Embryonic facial prominence (tissue), 1 donor: ENCODE measurements around the gene MCOLN1.

Source experiments
- DNase-seq: peaks from one replicate; pipeline ENCODE4 v3.0.0-alpha.2; 2016; ENCODE audit errors: extremely low spot score

The MCOLN1 gene

DNA sequence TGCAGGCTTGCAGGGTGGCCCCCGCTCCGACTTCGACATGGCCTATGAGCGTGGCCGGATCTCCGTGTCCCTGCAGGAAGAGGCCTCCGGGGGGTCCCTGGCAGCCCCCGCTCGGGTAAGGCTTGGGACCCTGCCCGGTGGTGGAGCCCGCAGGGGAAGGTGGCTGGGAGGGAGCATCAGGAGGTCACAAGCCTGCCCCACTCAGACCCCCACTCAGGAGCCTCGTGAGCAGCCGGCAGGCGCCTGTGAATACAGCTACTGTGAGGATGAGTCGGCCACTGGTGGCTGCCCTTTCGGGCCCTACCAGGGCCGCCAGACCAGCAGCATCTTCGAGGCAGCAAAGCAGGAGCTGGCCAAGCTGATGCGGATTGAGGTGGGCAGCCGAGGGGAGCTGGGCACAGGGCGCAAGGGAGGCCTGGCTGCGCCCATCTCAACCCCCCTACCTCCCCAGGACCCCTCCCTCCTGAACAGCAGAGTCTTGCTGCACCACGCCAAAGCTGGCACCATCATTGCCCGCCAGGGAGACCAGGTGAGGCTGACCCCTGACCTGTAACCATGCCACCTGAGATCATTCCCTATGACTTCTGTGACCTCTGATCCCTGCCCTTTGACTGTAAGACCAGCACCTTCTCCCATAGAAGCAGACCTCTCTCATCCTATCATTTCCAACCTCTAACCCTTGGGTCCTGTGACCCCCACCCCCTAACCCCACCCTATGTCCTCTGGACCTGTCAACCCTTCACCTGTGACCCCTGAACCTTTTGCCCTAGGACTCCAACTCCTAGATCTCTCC is 20.3 kb downstream of the MCOLN1 start:
- DNase-seq, result no peak

DNA sequence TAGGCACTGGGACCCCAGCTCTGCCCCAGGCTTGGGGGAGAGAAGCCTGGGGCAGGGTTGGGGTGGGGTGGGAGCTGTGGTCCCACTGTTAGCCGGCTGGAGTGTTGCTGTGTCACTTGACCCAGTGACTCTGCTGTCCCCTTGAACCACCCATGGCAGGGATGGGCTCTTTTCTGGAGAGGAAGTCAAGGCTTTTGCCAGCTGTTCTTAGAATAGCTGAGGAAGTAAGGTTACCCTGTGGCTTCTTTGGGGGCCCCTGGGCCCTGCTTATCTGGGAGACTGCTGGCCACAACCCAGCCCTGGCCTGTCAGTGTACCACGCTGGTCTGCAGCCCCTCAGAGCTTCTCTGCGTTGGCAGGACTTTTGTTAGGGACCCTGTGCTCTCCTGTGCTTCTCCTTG is 22.2 kb downstream of the MCOLN1 start:
- DNase-seq, result no peak

DNA sequence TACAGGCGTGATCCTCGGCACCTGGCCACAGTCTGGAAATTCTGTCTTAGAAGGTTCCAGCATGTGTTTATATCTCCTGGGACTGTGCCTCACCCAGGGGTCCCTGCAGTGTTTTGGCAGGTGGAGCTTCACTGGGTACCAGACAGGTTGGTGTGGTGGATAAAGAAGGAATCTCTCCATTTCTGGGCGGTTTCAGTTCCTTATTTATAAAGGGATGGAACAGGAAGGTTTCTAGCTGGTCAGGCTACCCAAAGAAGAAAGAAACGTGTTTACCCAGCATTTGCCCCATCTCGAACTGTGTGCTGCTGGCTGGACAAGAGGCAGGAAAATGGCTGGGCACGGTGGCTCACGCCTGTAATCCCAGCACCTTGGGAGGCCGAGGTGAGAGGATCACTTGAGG is 22.9 kb downstream of the MCOLN1 start:
- no peak for DNase-seq

DNA sequence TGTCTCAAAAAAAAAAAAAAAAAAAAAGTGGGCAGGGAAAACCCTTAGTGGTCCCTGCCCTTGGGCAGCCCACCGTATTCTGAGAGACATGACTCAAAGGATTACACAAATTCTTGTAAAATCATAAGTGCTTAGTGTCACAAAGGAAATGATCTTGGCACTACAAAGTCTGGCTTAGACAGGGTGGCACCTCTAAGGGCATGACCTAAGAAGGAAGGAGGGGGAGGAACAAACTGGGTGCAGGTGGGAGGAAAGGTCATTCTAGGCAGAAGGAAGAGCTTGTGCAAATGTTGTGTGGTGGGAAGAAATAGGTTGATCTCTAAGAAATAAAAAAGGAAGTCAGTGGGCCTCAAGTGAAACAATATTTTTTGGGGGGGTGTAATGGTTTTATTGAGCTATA is 23.5 kb downstream of the MCOLN1 start:
- DNase-seq, result no peak

DNA sequence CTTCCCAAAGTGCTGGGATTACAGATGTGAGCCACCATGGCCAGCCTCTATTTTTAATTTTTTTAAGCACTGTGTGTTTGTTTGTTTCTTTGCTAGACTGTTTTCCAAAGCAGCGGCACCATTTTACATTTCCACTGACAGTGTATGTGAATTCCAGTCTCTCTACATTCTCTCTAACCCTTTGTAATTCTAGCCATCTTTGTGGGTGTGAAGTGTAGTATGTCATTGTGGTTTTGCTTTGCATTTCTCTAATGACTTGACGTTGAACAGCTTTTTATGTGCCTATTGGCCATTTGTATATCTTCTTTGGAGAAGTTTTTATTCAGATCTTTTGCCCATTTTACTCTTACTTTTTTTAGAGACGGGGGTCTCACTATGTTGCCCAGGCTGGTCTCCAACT is 24.7 kb downstream of the MCOLN1 start:
- DNase-seq, result no peak

DNA sequence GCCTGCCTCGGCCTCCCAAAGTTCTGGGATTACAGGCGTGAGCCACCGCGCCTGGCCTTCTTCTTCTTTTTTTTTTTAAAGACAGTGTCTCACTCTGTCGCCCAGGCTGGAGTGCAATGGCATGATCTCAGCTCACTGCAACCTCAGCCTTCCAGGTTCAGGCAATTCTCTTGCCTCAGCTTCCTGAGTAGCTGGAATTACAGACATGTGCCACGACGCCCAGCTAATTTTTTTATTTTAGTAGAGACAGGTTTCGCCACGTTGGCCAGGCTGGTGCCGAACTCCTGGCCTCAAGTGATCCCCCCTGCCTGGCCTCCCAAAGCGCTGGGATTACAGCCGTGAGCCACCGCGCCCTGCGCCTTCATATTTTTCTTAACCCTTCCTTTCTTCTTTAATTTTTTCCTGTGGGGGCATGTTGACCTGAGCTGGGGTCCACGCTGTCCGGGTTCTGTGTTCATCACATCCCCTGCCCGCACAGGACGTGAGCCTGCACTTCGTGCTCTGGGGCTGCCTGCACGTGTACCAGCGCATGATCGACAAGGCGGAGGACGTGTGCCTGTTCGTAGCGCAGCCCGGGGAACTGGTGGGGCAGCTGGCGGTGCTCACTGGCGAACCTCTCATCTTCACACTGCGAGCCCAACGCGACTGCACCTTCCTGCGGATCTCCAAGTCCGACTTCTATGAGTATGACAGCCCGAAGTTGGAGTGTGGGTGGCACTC is 27.2 kb downstream of the MCOLN1 start:
- DNase-seq, result no peak

DNA sequence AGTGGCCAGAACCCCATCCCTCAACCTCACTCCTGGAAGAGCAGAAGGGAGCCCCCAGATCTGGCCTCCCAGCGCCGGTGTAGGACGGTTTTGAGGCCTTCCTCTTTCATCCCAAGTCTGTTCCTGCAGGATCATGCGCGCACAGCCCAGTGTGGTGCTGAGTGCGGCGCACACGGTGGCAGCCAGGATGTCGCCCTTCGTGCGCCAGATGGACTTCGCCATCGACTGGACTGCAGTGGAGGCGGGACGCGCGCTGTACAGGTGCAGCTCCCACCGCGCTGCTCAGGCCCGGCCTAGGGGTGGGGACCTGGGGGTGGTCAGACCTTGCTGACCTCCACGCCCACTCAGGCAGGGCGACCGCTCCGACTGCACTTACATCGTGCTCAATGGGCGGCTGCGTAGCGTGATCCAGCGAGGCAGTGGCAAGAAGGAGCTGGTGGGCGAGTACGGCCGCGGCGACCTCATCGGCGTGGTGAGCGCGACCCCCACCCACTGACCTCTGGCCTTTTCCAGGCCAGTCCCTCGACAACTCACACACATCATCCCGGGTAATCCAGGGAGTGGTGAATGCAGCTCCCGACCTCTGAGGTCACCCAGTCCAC is 27.8 kb downstream of the MCOLN1 start:
- no peak for DNase-seq

DNA sequence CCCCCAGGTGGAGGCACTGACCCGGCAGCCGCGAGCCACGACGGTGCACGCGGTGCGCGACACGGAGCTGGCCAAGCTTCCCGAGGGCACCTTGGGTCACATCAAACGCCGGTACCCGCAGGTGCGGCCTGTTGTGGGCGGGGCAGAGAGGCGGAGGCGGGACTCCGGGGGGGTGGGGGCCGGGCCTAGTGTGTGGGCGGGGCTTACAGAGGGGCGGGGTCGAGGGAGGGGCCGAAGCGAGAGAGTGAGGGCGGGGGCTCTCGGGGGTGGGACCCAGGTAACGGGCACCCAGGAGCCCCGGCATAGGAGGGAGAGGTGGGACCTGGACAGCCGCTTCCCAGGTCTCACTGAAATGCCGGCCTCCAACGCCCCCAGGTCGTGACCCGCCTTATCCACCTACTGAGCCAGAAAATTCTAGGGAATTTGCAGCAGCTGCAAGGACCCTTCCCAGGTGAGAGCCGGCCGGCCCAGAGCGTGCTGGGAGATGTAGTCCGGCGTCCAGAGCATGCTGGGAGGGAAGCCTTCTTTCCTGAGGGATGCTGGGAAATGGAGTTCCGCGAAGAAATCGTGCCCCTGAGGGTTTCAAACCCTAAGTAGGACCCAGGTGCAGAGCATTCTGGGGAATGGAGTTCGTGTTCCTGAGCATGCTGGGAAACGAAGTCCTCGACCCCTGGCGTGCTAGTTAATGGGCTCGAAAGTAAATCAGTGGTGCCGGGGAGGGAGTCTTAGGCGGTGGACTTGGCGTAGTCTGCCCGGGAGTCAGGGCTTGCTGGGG is 28.8 kb downstream of the MCOLN1 start:
- peak; percentile 89 for DNase-seq

DNA sequence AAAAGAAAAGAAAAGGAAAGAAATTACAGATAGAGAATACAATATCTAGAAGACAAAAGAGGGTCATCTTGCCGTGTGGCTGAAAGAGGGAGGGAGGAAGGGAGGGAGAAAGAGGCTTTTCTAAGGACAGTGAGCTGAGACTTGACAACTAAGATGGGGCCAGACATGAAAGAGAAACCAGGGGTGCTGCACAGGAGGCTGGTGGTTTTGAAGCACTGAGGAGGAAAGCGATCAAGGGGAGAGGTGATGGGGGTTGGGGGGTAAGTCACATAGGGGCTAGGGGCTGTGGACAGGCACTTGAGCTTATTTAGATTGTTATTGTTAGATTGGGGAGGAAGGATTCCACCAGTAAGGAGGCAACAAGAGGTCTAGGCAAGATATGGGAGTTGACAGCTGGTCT is 30.4 kb downstream of the MCOLN1 start:
- DNase-seq, result no peak

DNA sequence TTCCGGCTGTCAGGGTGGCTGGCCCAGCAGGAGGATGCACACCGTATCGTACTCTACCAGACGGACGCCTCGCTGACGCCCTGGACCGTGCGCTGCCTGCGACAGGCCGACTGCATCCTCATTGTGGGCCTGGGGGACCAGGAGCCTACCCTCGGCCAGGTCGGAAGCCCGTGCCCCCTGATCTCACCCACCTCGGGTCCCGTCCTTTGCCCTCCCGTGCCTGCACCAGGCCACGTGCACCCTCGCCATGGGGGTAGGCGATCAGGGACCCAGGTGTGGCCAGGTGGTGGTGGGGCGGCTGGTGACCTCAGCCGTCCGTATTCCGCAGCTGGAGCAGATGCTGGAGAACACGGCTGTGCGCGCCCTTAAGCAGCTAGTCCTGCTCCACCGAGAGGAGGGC is 32.1 kb downstream of the MCOLN1 start:
- no peak for DNase-seq

DNA sequence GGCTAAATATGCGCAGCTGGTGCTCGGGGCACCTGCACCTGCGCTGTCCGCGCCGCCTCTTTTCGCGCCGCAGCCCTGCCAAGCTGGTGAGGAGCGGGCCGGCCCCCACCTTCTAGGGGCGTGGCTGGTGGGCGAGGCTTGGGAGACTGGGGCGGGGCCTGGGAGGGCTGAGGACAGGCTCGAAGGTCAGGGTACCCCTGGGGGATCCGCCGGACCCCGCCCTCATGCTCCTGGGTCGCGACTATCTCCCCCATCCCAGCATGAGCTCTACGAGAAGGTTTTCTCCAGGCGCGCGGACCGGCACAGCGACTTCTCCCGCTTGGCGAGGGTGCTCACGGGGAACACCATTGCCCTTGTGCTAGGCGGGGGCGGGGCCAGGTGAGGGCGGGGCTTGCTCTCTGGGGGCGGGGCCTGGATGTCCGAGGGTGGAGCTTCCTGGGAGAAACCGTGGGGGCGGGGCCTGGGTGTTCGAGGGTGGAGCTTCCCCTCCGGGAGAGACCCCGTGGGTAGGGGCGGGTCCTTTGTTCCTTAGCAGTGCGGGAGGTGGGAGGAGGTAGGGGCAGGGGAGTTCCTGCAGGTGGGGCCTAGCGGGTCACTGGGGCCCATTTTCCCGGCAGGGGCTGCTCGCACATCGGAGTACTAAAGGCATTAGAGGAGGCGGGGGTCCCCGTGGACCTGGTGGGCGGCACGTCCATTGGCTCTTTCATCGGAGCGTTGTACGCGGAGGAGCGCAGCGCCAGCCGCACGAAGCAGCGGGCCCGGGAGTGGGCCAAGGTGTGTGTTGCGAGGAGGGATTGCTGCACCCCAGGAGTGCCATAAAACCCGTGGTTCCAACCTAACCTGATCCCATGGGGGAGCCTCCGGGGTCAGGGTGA is 32.8 kb downstream of the MCOLN1 start:
- DNase-seq, result no peak

DNA sequence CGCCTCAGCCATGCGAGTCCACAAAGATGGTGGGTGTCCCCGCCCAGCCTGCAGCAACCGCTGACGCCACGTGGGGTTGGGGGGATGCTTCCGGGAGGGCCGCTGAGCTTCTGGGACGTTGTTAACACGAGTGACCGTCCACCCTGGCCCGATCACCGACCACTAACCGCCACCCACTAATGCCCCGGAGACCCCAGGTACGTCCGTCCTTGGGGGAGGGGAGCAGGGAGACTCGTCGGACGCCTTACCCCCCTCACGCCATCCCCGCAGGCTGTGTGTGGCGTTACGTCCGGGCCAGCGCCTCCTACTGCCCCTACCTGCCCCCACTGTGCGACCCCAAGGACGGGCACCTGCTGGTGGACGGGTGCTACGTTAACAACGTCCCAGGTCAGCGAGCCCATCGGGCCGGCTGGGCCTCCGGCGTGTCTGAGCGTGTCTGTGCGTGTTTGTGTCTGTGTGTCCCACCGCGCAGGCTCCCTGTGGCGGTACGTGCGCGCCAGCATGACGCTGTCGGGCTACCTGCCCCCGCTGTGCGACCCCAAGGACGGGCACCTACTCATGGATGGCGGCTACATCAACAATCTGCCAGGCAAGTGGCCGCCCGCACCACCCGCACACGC is 34.4 kb downstream of the MCOLN1 start:
- no peak for DNase-seq

DNA sequence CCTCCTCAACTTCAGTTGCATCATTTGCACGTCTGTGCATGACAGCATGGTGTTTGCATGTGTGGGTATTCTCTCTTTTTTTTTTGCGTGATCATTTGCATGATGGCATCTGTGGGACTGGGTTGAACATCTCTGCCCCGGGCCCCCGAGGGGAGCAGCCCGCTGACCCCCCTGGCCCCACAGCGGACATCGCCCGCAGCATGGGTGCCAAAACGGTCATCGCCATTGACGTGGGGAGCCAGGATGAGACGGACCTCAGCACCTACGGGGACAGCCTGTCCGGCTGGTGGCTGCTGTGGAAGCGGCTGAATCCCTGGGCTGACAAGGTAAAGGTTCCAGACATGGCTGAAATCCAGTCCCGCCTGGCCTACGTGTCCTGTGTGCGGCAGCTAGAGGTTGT is 36.2 kb downstream of the MCOLN1 start:
- no peak for DNase-seq

DNA sequence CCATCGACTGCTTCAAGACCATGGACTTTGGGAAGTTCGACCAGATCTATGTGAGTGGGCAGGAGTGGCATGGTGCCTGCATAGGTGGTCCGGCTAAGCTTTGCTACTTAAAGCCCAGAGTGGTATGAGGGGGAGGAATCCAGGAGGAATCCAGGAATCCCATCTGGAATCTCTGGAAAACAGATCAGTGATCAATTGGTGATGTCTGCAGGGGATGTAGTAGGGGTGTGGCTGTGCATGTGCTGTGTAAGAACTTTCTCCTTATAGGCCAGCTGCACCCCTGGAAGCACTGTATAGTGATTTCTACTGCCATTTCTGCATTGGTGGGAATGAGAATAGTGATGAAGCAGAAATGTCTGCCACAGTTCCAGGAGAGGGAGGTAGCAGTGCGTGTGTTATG is 36.7 kb downstream of the MCOLN1 start:
- DNase-seq, result no peak

DNA sequence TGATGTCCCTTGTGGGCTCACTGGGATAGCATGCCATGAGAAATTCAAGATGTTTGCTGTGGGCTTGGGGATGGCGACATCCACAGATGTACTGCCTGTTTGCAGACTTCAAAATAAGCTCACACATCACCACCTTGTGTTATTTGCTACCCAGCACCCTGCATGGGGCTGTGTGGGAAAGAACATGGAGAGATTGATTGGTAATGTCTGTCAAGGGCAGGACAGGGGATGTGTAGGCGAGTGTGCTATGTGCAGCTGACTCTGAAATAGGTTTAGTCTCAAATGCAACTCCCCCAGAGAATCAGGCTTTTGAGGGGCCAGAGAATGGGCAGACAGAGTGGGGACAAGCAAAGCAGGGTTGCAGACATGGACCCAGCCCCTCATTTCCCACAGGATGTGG is 37.8 kb downstream of the MCOLN1 start:
- no peak for DNase-seq

DNA sequence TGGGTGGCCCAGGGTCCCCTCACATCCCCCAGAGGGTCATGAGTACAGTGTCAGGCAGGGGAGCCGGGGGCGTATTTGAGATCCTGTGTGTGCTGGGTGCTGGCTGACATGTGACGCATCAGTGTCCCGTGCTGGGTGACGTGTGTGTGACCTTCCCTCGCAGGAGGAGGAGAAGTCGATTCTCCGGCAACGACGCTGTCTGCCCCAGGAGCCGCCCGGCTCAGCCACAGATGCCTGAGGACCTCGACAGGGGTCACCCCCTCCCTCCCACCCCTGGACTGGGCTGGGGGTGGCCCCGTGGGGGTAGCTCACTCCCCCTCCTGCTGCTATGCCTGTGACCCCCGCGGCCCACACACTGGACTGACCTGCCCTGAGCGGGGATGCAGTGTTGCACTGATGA is 38.9 kb downstream of the MCOLN1 start:
- DNase-seq, result no peak

DNA sequence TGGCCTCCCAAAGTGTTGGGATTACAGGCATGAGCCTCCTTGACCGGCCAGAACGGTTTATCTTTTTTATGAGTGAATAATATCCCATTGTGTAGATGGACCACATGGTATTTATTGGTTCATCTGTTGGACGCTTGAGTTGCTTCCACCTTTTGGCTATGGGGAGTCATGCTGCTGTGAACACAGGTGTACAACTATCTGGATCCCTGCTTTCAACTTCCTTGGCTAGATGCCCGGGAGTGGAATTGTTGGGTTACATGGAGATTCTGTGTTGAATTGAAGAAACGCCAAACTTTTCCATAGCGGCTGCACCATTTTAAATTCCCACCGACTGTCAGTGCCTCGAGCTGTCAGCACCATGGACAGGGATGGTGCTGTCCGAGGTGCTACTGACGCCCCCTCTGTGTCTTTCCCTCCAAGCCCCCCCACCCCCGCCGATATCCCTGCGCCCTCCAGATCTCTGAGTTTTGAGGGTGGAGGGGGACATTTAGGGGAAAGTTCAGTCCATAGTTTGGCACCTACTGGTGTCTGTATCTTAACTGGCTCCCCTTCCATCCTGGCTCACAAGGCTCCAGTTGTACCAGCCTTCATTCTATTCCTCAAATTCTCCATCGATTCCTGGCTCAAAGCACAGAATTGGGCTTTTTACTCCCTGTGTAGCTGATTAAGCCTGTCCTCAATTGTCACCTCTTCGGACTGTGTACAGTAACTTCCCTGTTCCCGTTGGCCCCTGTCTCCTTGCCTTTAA is 40.4 kb downstream of the MCOLN1 start:
- DNase-seq, result no peak

DNA sequence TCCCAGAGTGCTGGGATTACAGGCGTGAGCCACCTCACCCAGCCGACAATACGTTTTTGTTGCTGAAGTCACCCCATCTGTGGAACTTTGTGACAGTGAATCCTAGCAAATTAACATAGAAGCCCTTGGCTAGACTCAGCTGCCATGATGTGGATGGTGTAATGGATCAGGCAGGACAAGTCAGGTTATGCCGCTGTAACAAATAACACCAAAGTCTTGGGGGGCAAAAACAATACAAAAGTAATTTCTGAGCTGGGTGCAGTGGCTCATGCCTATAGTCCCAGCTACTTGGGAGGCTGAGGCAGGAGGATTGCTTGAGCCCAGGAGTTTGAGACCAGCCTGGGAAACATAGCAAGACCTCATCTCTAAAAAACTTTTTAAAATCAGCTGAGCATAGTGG is 42.4 kb downstream of the MCOLN1 start:
- no peak for DNase-seq

DNA sequence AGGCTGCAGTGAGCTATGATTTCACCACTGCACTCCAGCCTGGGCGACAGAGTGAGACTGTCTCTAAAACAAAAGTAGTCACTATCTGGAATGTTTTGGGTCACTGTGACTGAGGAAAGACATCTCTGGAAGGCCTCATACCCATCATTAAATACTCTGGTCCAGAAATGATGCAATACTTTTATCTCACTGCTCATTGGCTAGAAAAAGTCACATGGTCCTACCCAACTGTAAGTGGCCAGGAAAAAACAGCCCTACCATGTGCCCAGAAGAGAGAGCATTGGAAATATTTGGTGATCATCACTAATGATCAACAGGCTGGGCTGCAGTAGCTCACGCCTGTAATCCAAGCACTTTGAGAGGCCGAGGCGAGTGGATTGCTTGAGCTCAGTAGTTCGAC is 42.9 kb downstream of the MCOLN1 start:
- DNase-seq, result no peak

DNA sequence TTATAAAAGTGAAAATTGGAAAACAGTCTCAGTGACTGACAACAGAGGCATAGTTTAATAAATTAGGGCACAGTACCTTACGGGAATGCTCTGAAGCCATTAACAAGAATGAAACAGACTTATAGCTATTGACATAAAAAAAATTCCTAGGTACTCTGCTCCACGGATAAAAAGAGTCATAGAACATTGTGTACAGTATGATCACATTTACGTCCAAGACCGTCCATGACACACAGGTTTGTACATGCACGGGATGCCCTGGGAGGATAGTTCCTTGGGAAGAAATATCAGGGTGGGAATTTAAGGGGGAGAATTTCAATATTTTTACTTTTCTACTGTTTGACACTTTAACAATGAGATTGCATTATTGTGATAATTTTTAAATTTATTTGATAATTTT is 48.3 kb downstream of the MCOLN1 start:
- no peak for DNase-seq
